NB4 (cell line): Measurements from ENCODE around the gene HDAC4.

Source experiments
- DNase-seq: peaks from one replicate; pipeline ENCODE4 v3.0.0; 2010; ENCODE audit warnings: low read depth
- H3K4me3 ChIP-seq: one replicate; pipeline ENCODE4 v1.5.1; 2011; ENCODE audit warnings: mild to moderate bottlenecking, low read depth, low read length, moderate library complexity
- MYC ChIP-seq: IDR thresholded peaks from 2 replicates; pipeline ENCODE4 v1.6.1; 2011; ENCODE audit warnings: low read depth, low read length
- POLR2A ChIP-seq: IDR thresholded peaks from 2 replicates; pipeline ENCODE4 v1.6.1; 2011; ENCODE audit warnings: mild to moderate bottlenecking; ENCODE audit not compliant: insufficient read length; ENCODE audit errors: extremely low read depth
- TF ChIP-seq, protein P1 (sequence below): IDR thresholded peaks from one replicate; pipeline ENCODE4 v1.5.1; 2012; ENCODE audit warnings: low read depth, low read length
- TF ChIP-seq, protein P2 (sequence below): IDR thresholded peaks from 2 replicates; pipeline ENCODE4 v1.6.1; 2011; ENCODE audit warnings: low read depth, low read length

Gene HDAC4

DNA sequence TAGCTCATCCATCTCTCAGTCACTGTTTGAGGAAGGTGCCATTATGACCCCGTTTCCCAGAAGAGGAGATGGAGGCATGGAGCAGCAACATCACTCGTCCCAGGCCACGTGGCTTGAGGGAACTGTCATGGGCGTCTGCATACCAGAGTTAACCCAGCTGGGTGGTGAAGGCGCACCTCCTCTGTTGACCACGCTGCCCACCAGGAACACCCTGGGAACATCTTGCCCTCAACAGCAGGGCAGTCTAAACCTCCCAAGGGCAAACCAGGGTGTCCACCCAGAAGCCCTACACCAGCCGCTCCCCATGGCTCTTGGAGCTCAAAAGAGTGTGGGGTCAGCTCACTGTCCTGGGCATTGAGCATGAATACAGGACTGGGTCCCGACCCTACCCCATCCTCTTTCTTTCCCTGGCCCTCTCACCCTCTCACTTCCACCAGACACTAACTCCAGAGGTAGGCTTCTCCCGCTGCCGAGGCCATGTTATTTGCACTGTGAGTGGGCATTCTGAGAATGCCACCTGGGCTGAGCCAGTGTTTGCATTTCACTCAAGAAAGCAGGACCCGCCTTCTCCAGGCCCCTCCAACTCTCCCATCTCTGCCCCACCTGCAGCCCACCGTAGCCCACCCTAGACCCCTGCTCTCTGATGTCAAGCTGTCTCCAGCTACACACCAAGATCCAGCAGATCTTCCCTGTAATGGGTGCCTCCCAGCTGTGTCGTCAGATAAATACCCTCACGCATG, 259.6 kb downstream of the HDAC4 start:
- TF ChIP-seq, protein P1, sequence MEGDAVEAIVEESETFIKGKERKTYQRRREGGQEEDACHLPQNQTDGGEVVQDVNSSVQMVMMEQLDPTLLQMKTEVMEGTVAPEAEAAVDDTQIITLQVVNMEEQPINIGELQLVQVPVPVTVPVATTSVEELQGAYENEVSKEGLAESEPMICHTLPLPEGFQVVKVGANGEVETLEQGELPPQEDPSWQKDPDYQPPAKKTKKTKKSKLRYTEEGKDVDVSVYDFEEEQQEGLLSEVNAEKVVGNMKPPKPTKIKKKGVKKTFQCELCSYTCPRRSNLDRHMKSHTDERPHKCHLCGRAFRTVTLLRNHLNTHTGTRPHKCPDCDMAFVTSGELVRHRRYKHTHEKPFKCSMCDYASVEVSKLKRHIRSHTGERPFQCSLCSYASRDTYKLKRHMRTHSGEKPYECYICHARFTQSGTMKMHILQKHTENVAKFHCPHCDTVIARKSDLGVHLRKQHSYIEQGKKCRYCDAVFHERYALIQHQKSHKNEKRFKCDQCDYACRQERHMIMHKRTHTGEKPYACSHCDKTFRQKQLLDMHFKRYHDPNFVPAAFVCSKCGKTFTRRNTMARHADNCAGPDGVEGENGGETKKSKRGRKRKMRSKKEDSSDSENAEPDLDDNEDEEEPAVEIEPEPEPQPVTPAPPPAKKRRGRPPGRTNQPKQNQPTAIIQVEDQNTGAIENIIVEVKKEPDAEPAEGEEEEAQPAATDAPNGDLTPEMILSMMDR, result no peak
- TF ChIP-seq, protein P2, sequence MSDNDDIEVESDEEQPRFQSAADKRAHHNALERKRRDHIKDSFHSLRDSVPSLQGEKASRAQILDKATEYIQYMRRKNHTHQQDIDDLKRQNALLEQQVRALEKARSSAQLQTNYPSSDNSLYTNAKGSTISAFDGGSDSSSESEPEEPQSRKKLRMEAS, result no peak
- TF ChIP-seq MYC (no peak), POLR2A (no peak)
- H3K4me3 ChIP-seq, result no peak overlapping the region
- no peak for DNase-seq

GRCh38 chr2:239140346-239141020, 260.3 kb downstream of the HDAC4 start:
- DNase-seq, result no peak
- H3K4me3 ChIP-seq, result no peak overlapping the region
- TF ChIP-seq, protein P1, result no peak
- TF ChIP-seq POLR2A, result no peak
- no peak for TF ChIP-seq MYC
- TF ChIP-seq, protein P2, result no peak

DNA sequence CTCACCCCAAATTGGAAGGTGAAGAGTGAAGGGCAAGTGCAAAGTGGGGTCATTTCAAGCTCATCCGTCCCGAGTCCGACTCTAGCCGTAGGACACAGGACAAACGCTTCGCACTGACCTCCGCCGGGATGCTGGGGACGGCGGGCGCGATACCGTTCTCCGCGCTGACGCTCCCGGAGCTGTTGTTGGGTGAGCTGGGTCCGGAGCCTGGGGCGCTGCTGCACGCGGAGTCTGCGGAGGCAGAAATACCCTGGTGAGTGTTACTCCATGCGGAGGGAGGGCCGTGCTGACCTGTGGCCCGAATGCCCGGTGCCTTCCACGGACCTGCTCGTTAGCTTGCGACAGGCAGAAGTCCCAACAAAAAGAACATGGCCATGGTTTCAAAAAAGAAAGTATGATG, 261.3 kb downstream of the HDAC4 start:
- TF ChIP-seq, protein P2, result no peak
- TF ChIP-seq, protein P1, result no peak
- TF ChIP-seq MYC, result no peak
- TF ChIP-seq POLR2A, result no peak
- no peak for DNase-seq
- H3K4me3 ChIP-seq, result no peak overlapping the region

DNA sequence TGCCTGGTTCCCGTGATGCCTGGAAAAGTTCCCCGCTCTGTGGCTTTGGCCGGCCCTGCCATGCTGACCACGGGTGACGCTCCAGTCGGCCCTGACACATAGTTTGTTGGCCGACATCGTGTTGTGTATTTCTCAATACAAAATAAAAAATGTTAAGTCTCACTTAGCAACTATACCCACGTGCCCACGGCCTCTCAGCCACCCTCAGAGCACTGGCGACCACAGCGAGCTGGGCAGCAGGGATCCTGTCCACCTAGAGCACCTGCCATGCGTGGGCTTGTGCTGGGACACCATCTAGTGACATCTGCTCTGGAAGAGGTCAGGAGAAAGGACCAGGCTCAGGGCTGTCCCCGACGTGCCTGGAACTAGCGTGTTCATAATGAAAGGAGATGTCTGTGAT, 261.7 kb downstream of the HDAC4 start:
- no peak overlapping the region for H3K4me3 ChIP-seq
- no peak for TF ChIP-seq MYC
- TF ChIP-seq POLR2A, result no peak
- TF ChIP-seq, protein P2, result no peak
- TF ChIP-seq, protein P1, result no peak
- no peak for DNase-seq

GRCh38 chr2:239138610-239139009, 262.2 kb downstream of the HDAC4 start:
- H3K4me3 ChIP-seq, result no peak overlapping the region
- DNase-seq, result no peak
- TF ChIP-seq, protein P2, result no peak

DNA sequence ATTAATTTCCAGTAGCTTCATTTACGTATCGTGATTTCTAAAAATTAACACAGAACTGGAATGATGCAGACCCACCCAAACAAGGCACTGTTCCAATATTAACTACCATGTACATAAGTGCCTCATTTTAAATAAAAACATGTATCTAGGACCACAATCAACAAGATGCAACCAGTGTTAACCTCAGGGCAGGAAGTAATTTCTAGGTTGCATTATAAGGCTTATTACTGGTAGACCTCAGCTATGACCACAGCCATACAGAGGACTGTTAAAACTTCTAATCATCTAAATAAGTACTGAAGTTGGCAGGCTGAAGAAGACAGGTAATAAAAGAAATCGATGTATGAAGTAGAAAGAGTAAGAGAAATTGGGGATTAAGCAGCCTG, 262.9 kb downstream of the HDAC4 start:
- DNase-seq, result no peak
- no peak overlapping the region for H3K4me3 ChIP-seq
- TF ChIP-seq, protein P1, result no peak
- no peak for TF ChIP-seq MYC
- TF ChIP-seq POLR2A, result no peak
- TF ChIP-seq, protein P2, result no peak
